SK-MEL-5 (cell line): ENCODE data around the gene PRKD2. TPM values are rescaled to one million over a fixed set of nuclear protein-coding genes. Genes with fewer than 3 reads are reported as not detected.
"Not testable (repeated sequence)": the region's sequence is repeated elsewhere in the genome, so short reads cannot be mapped to it uniquely, and the experiment has no call there.

ENCODE experiments used
- DNase-seq: peaks from one replicate; pipeline ENCODE4 v3.0.0-alpha.2; 2016; ENCODE audit warnings: low read depth, low spot score
- in situ Hi-C: cut with HindIII; loops from 2 replicates; pipeline ENCODE4 v1.10.0; 2016; ENCODE audit warnings: low sequenced_read_pairs, high pct_unique_total_duplicates, low pct_unique_long_range_greater_than_20kb
- polyA plus RNA-seq, 2 experiments: library from polyadenylated mRNA; depleted of rRNA; stranded (reverse); fragments of >200 nt; gene quantifications; 2 replicates each; pipeline ENCODE4 v1.2.3, GENCODE V29; 2015
- total RNA-seq: library from RNA; depleted of rRNA; stranded (reverse); fragments of >200 nt; shearing (Covaris generic); gene quantifications from 2 replicates; pipeline ENCODE4 v1.2.3, GENCODE V29; 2014; rRNA removed

Gene PRKD2
- 3.2 and 4.6 TPM in 2 replicates for total RNA-seq
- 11.4 and 12.2 TPM in 2 replicates for polyA plus RNA-seq (2015; cell fraction: cytosol; rRNA removed)
- polyA plus RNA-seq (2015; cell fraction: nucleus; rRNA removed): 22.6 and 25.8 TPM in 2 replicates

DNA sequence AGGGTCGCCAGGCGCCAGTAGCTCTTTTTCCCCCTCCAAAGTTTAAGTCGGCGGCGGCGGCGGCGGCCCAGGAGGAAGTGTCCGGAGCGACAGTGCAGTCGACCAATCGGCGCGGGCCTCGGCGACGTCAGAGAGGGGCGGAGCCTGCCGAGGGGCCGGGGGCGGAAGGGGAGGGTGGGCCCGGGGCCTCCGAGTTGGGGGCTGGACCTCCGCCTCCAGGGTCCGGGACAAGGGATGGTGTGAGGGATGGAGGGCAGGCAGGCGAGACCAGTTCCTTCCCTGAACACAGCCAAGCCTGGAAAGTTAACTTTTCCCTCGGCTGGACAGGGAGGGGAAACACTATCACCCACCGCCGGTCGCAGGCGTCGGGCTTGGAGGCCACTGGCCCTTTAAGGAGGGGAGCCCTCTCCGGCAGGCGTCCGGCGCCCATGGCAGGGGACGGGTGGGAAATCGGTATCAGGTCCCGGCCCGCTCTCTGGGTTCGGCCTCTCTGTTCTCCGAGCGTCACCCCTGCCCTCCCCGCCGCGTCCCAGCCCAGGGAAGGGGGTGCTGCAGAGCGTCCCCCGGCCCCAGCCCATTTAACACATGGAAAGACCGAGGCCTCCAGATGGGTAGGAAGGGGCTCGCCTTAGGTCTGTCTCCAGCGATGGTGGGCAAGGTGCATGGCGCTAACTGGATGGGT, at the start of gene PRKD2:
Gene PRKD2, minus strand, starts transcription at position 81 of the 682 bp plus-strand sequence. CDS start 744 bp downstream, outside the sequence.
- DNase-seq: peak; percentile 73
- in situ Hi-C loops: no loop called here

DNA sequence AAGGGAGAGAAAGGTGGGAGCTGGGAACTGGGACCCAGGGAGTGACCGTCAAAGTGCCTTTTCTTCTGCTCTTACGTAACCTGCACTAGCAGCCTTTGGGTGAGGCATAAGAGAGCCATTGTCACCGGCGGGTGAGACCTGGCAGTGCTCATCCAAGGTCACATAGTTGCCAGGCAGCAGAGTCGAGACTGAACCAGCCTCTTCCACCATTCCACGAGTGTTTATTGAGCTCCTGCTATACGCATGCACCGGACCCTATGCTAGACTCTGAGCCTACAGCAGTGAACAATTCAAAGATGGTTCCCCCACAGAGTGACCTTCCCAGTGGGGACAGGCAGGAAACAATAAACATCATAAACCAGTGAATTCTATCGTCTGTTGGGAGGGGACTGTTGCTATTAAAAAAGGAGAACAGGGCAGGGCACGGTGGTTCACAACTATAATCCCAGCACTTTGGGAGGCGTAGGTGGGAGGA, 47.9 kb upstream of the PRKD2 start:
- peak; percentile 62 for DNase-seq
- in situ Hi-C loops: no loop called here

DNA sequence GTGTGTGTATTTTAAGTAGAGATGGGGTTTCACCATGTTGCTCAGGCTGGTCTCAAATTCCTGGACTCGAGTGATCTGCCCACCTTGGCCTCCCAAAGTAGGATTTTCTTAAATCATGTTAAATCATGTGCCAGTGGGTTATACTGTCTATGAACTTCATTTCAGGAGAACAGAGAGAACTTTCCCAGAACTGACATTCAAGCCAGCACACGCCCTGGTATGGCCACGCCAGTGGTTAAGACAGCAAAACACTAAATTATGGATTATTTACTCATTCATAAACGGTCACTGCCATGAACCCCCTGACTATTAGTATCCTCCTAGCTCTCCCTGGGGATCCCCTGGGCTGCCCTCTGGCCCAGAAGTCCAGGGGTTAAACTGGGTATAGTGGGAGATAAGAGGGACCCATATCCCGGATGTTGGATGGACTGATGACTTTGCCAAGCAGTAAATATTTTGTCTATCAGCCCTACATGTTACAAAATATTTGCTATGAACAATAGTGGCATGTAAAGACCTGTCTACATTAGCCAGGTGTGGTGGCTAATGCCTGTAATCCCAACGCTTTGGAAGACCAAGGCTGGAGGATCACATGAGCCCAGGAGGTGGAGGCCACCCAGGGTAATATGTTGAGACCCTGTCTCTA, 45.5 kb upstream of the PRKD2 start:
- in situ Hi-C loops: no loop called here
- DNase-seq: no peak

DNA sequence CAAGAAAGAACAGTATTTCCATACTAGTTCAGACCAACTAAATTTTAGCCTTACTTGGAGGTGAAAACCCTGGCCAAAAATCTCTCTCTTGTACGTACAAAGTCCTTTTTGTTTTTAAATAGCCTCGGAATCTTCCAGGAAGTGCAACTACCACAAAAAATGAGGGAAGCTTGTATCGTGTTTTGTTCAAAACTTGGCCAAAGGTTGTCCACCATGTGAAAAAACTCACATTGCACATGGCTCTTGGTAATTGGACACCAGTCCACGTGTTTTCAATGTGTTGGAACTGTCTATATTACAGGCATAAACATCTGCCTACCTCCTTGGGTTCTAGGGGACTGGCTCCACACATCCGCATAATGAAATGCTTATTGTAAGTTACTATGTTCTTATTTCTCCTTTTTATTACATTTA, 44.5 kb upstream of the PRKD2 start:
- in situ Hi-C loops: no loop called here
- peak; percentile 43 for DNase-seq

DNA sequence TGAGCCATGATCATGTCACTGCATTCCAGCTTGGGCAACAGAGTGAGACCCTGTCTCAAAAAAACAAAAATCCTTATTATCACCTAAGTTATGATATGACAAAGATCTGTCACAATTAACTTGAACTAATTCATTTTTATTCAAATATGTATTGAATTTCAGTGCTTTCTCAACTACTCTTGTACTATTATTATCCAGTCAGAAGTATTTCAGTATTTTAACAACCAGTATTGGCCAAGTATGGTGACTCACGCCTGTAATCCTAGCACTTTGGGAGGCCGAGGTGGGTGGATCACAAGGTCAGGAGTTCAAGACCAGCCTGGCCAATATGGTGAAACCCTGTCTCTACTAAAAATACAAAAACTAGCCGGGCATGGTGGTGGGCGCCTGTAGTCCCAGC, 44.0 kb upstream of the PRKD2 start:
- in situ Hi-C loops, DNase-seq: not testable (repeated sequence)

DNA sequence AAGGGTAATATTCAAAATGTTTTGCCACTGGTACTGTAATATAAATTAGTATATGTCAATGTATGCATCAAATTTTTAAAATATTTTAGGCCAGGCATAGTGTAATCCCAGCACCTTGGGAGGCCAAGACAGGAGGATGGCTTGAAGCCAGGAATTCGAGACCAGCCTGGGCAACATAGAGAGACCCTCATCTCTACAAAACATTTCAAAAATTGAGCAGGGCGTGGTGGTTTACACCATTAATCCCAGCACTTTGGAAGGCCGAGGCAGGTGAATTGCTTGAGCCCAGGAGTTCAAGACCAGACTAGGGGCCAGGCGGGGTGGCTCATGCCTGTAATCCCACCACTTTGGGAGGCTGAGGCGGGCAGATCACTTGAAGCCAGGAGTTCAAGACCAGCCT, 43.4 kb upstream of the PRKD2 start:
- in situ Hi-C loops: no loop called here
- DNase-seq: no peak

DNA sequence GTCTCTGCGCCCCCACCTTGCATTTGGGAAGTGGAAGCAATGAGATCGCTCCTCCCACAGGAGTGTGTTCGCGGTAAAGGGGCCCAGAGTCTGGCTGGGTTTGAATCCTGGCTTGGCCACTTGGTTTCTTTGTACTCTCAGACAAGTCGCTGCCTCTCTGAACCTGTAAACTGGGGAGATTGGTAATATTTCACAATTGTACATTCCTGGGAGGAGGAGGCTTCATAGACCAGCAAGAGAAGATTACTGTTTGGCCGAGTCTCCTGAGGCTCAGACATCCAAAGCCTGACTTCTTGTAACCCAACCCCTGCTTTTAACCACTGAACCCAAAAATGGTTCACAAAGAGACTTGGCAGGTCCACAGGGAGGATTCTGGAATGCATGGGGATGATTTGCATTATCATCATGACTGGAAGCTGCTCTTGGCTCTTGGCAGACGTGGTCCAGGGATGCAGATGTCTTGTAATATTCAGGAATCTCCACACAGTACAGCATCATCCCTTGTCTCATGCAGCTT, 43.0 kb upstream of the PRKD2 start:
- no peak for DNase-seq
- in situ Hi-C loops: no loop called here

DNA sequence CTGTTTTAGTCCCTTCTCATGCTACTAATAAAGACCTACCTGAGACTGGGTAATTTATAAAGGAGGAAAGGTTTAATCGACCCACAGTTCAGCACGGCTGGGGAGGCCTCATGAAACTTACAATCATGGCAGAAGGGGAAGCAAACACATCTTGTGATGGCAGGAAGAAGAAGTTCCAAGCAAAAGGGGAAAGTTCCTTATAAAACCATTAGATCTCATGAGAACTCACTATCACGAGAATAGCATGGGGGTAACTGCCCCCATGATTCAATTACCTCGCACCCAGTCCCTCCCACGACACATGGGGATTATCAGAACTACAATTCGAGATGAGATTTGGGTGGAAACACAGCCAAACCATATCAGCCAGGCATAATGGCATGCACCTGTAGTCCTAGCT, 42.3 kb upstream of the PRKD2 start:
- DNase-seq: no peak
- in situ Hi-C loops: no loop called here

DNA sequence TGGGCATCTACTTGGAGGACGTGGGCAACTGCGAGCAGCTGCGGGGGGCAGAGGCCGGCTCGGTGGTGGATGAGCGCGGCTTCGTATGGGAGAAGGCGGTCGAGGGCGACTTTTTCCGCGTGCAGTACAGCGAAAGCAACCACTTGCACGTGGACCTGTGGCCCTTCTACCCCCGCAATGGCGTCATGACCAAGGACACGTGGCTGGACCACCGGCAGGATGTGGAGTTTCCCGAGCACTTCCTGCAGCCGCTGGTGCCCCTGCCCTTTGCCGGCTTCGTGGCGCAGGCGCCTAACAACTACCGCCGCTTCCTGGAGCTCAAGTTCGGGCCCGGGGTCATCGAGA, 39.6 kb upstream of the PRKD2 start:
- in situ Hi-C loops: no loop called here

DNA sequence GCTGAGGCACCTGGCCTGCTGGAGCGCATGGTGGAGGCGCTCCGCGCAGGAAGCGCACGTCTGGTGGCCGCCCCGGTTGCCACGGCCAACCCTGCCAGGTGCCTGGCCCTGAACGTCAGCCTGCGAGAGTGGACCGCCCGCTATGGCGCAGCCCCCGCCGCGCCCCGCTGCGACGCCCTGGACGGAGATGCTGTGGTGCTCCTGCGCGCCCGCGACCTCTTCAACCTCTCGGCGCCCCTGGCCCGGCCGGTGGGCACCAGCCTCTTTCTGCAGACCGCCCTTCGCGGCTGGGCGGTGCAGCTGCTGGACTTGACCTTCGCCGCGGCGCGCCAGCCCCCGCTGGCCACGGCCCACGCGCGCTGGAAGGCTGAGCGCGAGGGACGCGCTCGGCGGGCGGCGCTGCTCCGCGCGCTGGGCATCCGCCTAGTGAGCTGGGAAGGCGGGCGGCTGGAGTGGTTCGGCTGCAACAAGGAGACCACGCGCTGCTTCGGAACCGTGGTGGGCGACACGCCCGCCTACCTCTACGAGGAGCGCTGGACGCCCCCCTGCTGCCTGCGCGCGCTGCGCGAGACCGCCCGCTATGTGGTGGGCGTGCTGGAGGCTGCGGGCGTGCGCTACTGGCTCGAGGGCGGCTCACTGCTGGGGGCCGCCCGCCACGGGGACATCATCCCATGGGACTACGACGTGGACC, 39.1 kb upstream of the PRKD2 start:
- in situ Hi-C loops: no loop called here
- DNase-seq: no peak

More for the DNA sequence above, 39.6 kb upstream of the PRKD2 start:
- DNase-seq: no peak

DNA sequence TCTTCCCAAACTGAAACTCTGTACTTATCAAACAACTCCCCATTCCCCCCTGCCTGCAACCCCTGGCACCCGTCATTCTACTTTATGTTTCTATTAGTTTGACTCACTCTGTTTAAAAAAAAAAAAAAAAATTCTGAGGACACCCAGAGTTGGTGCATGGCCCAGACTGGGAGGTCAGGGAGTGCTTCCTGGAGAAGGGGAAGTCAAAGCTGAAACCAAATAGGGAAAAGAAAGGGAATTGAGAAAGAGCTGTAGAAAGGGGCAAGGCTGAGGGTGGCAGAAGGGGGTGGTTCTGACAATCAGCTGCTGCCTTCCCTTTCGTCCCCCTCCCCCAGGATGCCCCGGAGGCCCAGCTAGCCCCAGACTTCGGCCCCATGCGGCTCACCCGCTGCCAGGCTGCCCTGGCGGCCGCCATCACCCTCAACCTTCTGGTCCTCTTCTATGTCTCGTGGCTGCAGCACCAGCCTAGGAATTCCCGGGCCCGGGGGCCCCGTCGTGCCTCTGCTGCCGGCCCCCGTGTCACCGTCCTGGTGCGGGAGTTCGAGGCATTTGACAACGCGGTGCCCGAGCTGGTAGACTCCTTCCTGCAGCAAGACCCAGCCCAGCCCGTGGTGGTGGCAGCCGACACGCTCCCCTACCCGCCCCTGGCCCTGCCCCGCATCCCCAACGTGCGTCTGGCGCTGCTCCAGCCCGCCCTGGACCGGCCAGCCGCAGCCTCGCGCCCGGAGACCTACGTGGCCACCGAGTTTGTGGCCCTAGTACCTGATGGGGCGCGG, 38.4 kb upstream of the PRKD2 start:
- in situ Hi-C loops: no loop called here
- DNase-seq: no peak

DNA sequence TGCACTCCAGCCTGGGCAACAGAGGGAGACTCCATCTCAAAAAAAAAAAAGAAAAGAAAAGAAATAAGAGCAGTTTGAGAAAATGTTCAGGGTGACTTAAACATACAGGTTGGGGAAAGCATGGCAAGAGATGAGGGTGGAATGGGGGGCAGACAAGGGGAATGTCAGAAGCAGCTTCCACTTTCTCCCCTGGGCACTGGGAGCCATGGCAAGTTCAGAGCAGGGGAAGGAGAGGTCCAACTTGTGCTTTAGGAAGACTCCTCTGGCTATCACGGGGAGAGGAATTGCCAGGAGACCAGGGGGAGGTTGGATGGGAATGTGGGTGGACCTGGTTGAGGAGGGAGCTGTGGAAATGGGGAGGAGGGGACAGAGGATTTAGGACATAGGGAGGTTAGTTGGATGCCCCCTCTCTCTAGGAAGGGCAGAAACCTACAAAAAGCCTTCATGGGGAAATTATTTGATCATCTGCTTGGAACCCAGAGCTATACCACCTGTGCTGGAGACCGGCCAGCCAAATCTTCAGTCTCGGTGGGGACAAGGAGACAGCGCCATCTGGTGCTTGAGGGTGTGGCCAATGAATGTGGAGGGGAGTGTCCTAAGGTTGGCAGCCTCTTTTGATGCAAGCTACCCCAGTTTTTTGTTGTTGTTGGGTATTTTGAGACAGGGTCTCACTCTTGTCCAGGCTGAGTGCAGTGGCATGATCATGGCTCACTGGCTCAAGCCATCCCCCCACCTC, 36.7 kb upstream of the PRKD2 start:
- DNase-seq: peak; percentile 59
- in situ Hi-C loops: no loop called here

DNA sequence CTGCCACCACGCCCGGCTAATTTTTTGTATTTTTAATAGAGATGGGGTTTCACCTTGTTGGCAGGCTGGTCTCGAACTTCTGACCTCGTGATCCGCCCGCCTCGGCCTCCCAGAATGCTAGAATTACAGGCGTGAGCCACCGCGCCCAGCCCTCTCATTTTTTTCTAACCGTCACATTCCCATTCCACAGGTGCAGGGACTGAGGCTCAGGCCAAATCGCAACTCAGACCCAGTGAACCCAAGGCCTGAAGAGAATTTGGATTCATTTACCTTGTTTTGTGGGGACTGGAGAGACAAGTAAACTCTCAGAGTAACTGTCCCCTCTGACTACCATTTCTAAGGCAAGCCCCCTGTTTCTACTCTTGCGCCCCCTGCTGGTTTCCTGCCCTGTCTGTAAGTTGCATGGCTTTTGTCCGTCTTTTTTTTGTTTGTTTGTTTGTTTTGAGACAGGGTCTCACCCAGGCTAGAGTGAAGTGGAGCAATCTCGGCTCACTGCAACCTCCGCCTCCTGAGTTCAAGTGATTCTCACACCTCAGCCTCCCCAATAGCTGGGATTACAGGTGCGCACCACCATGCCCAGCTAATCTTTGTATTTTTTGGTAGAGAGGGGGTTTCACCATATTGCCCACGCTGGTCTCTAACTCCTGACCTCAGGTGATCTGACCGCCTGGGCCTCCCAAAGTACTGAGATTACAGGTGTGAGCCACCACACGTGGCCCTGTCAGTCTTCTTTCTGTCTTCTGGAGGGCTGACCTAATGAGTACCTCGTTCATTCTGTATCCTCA, 31.6 kb upstream of the PRKD2 start:
- peak; percentile 75 for DNase-seq
- in situ Hi-C loops: no loop called here

DNA sequence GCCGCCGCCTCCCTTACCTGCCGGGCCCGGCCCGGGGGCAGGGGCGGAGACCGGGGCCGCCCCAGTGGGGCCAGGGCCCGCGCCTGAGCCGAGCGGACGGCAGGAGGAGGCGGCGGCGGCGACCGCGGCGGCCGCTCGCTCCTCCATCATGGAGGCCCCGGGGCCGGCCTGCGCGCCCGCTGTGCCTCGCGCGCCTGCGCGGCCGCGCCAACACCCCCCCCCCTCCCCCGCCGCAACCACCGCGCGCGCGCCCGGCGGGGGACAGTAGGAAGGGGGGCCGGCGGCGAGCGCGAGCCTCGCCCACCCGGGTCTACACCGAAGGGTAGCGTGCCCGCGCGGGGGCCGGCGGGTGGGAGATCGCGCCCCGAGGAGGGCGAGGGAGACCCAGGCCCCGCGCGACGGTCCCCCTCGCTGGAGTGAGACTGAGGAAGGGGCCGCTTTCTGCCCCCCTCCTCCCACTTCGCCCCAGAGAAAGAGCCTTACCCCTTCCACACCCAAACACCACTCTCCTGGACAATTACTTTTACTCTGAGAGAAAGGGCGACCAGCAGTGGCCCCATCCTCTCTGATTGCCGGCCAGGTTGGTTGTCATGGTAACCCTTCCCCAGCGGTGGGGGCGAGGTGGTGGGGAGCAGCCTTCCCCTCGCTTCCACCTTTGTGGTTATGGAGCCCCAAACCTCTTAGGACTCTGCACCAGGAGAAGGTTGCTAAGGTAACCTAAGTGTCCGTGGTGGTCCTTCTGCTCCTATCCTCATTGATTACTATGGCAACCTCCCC, 29.6 kb upstream of the PRKD2 start, which contains the start of gene STRN4:
Gene STRN4, minus strand, starts transcription at position 170 of the 777 bp plus-strand sequence. Its CDS starts 20 bp downstream, at position 150.
- DNase-seq: peak; percentile 41
- in situ Hi-C loops: no loop called here

DNA sequence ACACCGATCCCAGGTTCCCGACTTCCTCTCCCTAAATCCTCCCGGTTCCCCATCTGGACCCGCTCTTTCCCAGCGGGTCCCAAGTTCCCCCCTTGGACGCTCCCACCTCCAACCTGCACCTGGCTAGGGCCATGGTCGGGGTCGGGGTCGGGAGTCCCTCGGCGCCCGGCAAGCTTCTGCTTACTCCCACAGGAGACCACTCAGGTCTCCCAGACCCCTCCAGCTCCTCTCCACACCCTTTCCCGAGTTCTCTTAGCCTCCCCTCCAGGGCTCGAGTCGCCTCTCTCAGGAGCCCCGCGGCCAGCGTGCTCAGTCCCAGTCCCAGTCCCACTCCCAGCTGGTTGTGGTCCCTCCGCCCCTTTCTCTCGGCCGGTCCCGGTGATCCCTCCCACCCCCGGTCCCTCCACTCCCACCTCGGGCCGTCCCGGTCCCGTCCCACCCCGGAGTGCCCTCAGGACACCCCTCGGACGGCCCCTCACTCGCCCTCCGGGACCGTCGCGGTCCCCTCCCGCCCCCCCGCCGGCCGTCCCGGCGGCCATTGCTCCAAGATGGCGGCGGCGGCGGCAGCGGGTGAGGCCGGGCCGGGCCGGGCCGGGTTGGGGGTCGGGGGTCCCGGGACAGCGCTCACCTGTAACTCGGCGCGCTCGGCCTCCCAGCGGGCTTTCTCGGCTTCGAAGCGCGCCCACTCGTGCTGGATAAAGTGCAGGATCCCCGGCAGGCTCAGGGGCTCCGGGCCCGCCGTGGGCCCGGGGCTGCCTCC, 28.8 kb upstream of the PRKD2 start, which contains the start of gene FKRP:
Gene FKRP, plus strand, starts transcription at position 537 of the 760 bp plus-strand sequence. CDS start 9,394 bp downstream, outside the sequence.
- no peak for DNase-seq
- in situ Hi-C loops: no loop called here
